OCI-LY7 (cell line): Measurements from ENCODE around the gene IFIT1B. TPM values are rescaled to one million over a fixed set of nuclear protein-coding genes. Genes with fewer than 3 reads are reported as not detected.

Experiments
- BruUV-seq: library from RNA; stranded (reverse); fragments of 400-500 nt; replicated peaks from 2 replicates; lab custom pipeline; 2021; lab: Mats Ljungman, UMichigan
- CTCF ChIA-PET: fragments of 300-600 bp; sonication (Branson Sonifier 250); formaldehyde crosslinking; loops from one replicate; lab custom pipeline; 2022; ENCODE audit warnings: antibody characterized with exemption; ENCODE audit not compliant: unreplicated experiment; lab: Charles Lee
- POLR2A ChIA-PET: fragments of 300-600 bp; sonication (Branson Sonifier 250); formaldehyde crosslinking; loops from one replicate; lab custom pipeline; 2022; ENCODE audit warnings: antibody characterized with exemption; lab: Charles Lee
- DNase-seq: peaks from one replicate; pipeline ENCODE4 v3.0.0-alpha.2; 2015; ENCODE audit warnings: low spot score
- H2AFZ ChIP-seq: fragments of 200-600 bp; sonication (generic), shearing (Covaris generic); 2 replicates; pipeline ENCODE4 v1.6.1; 2014; ENCODE audit warnings: mild to moderate bottlenecking, antibody characterized with exemption, low read length, moderate library complexity
- H3K27ac ChIP-seq: fragments of 200-600 bp; sonication (generic); 2 replicates; pipeline ENCODE4 v1.5.1; 2014; ENCODE audit warnings: mixed run types, low read depth, mild to moderate bottlenecking, moderate library complexity, low read length, inconsistent platforms; ENCODE audit not compliant: poor library complexity, severe bottlenecking
- H3K36me3 ChIP-seq: fragments of 200-600 bp; sonication (generic); 2 replicates; pipeline ENCODE4 v1.6.1; 2014; ENCODE audit warnings: mild to moderate bottlenecking, antibody characterized with exemption, low read length, moderate library complexity, mixed read lengths; ENCODE audit not compliant: insufficient read depth
- H3K4me1 ChIP-seq: fragments of 200-600 bp; sonication (generic); 2 replicates; pipeline ENCODE4 v1.5.1; 2014; ENCODE audit warnings: mild to moderate bottlenecking, low read length; ENCODE audit not compliant: insufficient read depth, poor library complexity, severe bottlenecking
- H3K4me2 ChIP-seq: fragments of 200-600 bp; sonication (generic); 2 replicates; pipeline ENCODE4 v1.6.1; 2014; ENCODE audit warnings: mild to moderate bottlenecking, low read length
- H3K4me3 ChIP-seq: fragments of 200-600 bp; sonication (generic); 2 replicates; pipeline ENCODE4 v1.5.1; 2014; ENCODE audit warnings: mild to moderate bottlenecking, low read depth, low read length; ENCODE audit not compliant: poor library complexity, severe bottlenecking
- H3K79me2 ChIP-seq: fragments of 200-600 bp; sonication (generic); 2 replicates; pipeline ENCODE4 v1.6.1; 2016; ENCODE audit warnings: low read depth, mild to moderate bottlenecking, low read length, moderate library complexity, mixed read lengths; ENCODE audit not compliant: insufficient read depth
- H3K9me2 ChIP-seq: fragments of 200-600 bp; sonication (generic); 2 replicates; pipeline ENCODE4 v1.6.1; 2016; ENCODE audit warnings: mild to moderate bottlenecking, low read length, mixed read lengths; ENCODE audit not compliant: insufficient read depth
- H3K9me3 ChIP-seq: fragments of 200-600 bp; sonication (generic); 2 replicates; pipeline ENCODE4 v1.6.1; 2014; ENCODE audit warnings: mild to moderate bottlenecking, mixed run types, low read length, mixed read lengths
- H4K20me1 ChIP-seq: fragments of 200-600 bp; sonication (generic); 2 replicates; pipeline ENCODE4 v1.6.1; 2014; ENCODE audit warnings: mild to moderate bottlenecking, antibody characterized with exemption, low read length, moderate library complexity, mixed read lengths; ENCODE audit not compliant: insufficient read depth
- CTCF ChIP-seq: fragments of 200-600 bp; sonication (generic); conservative IDR thresholded peaks from 2 replicates; pipeline ENCODE4 v1.5.1; 2014; ENCODE audit warnings: mild to moderate bottlenecking, antibody characterized with exemption, low read length, moderate library complexity, mixed read lengths
- EZH2phosphoT487 ChIP-seq: fragments of 200-600 bp; sonication (generic); IDR thresholded peaks from 2 replicates; pipeline ENCODE4 v1.6.1; 2018; ENCODE audit warnings: low read depth, borderline replicate concordance, mild to moderate bottlenecking, mixed run types, antibody characterized with exemption, low read length, moderate library complexity, mixed read lengths
- intact Hi-C: fragments of 100-400 bp; cut with micrococcal nuclease; formaldehyde crosslinking; loops from one replicate; pipeline ENCODE4 v1.10.0; 2022; ENCODE audit not compliant: unreplicated experiment
- total RNA-seq, 2 experiments: library from RNA; depleted of rRNA in 1 of 2; stranded (reverse); fragments of >200 nt in 1 of 2; shearing (Covaris generic) in 1 of 2; gene quantifications; 2 replicates each; pipeline ENCODE4 v1.2.3, GENCODE V29; 2014 to 2022

The IFIT1B gene
- total RNA-seq, 2 experiments from 2014 or later = not detected

- Histone ChIP-seq H3K4me1 (no peaks in the 10 kb centered on the region), H3K4me3 (no peak overlapping the region), H3K4me2 (no peak overlapping the region), H2AFZ (no peak overlapping the region), H3K79me2 (no peaks in the 10 kb centered on the region), H4K20me1 (no peaks in the 10 kb centered on the region), H3K36me3 (no peaks in the 10 kb centered on the region), H3K27ac (no peak overlapping the region), H3K9me2 (no peaks in the 10 kb centered on the region), H3K9me3 (no peaks in the 10 kb centered on the region)
- intact Hi-C loops = no loop called here
- POLR2A ChIA-PET = no interaction called here
- no TSS peak for BruUV-seq
- no peak for DNase-seq
- TF ChIP-seq CTCF = no peak
- TF ChIP-seq EZH2phosphoT487 = no peak
- CTCF ChIA-PET = no interaction called here
Measured at GRCh38 chr10:89360157-89360556, 17.7 kb upstream of the IFIT1B start.

GRCh38 chr10:89362929-89363328, 14.9 kb upstream of the IFIT1B start:
- Histone ChIP-seq H3K9me3 (no peaks in the 10 kb centered on the region), H3K9me2 (no peaks in the 10 kb centered on the region), H3K4me3 (no peak overlapping the region), H3K36me3 (no peaks in the 10 kb centered on the region), H3K4me1 (no peaks in the 10 kb centered on the region), H3K79me2 (no peaks in the 10 kb centered on the region), H2AFZ (no peak overlapping the region), H3K4me2 (no peak overlapping the region), H3K27ac (no peak overlapping the region), H4K20me1 (no peaks in the 10 kb centered on the region)
- no TSS peak for BruUV-seq
- no peak for DNase-seq
- intact Hi-C loops = no loop called here
- TF ChIP-seq EZH2phosphoT487 = no peak
- no peak for TF ChIP-seq CTCF
- POLR2A ChIA-PET = interaction anchor here (0.8 kb wide), 1 partner anchor 28 kb away, joined by 5 read pairs; no protein-coding TSS in a partner anchor
- CTCF ChIA-PET = interaction anchor here (0.6 kb wide), 1 partner anchor 111 kb away, joined by 3 read pairs; the partner anchor contains the start of gene LIPA

- Histone ChIP-seq H3K4me2 (no peak overlapping the region), H3K4me3 (no peak overlapping the region), H3K27ac (no peak overlapping the region), H3K79me2 (no peaks in the 10 kb centered on the region), H4K20me1 (no peaks in the 10 kb centered on the region), H2AFZ (no peak overlapping the region), H3K4me1 (no peaks in the 10 kb centered on the region), H3K9me3 (no peaks in the 10 kb centered on the region), H3K36me3 (no peaks in the 10 kb centered on the region), H3K9me2 (no peaks in the 10 kb centered on the region)
- ChIA-PET CTCF (no interaction called here), POLR2A (interaction anchor here (0.6 to 0.7 kb wide), 2 partner anchors 25 to 39 kb away, joined by 3 to 4 read pairs; no protein-coding TSS in a partner anchor)
- TF ChIP-seq CTCF (no peak), EZH2phosphoT487 (no peak)
- no peak for DNase-seq
- BruUV-seq = no TSS peak
- intact Hi-C loops = no loop called here
Measured at GRCh38 chr10:89363729-89364442, 14.0 kb upstream of the IFIT1B start.
